ENCODE data around the gene PSMD7. TPM values are rescaled to one million over a fixed set of nuclear protein-coding genes. Genes with fewer than 3 reads are reported as not detected.

PSMD7 gene
- total and polyA plus RNA-seq, 2 of the 13 experiments (the other 11 are each of a cell fraction or from before 2014, with no cell fraction given): 105 to 224 TPM

- Histone ChIP-seq H3K79me2 (ENCODE audit: insufficient read depth, low read length) (no peaks in the 10 kb centered on the region), H2AFZ (ENCODE audit: low read length) (no peak overlapping the region), H3K27me3 (ENCODE audit: control insufficient read depth in 1 of 2, insufficient read depth in 2 of 2, low read length in 2 of 2) (peaks cover 0 to 18% of the 10 kb centered on the region in 2 experiments; a peak in 1 of 5 replicates), H3K36me3 (replicated peaks in 1 of 2; ENCODE audit: control insufficient read depth in 1 of 2, insufficient read depth in 2 of 2, low read length in 2 of 2) (no peaks in the 10 kb centered on the region), H4K20me1 (ENCODE audit: insufficient read depth, low read length) (no peaks in the 10 kb centered on the region), H3K9ac (ENCODE audit: insufficient read depth, low read depth, low read length) (no peak overlapping the region), H3K4me3 (replicated peaks in 1 of 3; ENCODE audit: insufficient read depth in 1 of 3, low read depth in 2 of 3, low read length in 3 of 3) (no peak overlapping the region), H3K27ac (ENCODE audit: extremely low read length, insufficient read depth, low read length) (no peak overlapping the region), H3K4me1 (ENCODE audit: insufficient read depth, low read length) (no peaks in the 10 kb centered on the region), H3K4me2 (ENCODE audit: low read depth, low read length) (no peak overlapping the region), H3K9me3 (ENCODE audit: low read length) (no peaks in the 10 kb centered on the region)
- WGBS (ENCODE audit: low lambda C conversion rate): 11% methylated on average over 7 of the region's 7 CpGs
- ChIA-PET POLR2A (no interaction called here), CTCF (ENCODE audit: low intra/inter-chr PET ratio, low total read pairs) (no interaction called here)
- intact Hi-C loops (cut with micrococcal nuclease; ENCODE audit: unreplicated experiment): no loop called here
- no peak for FAIRE-seq
- no peak for TF ChIP-seq ZNF775 (CRISPR knock-in tag; IDR thresholded peaks at IDR 0.05; ENCODE audit: borderline replicate concordance)
- TF ChIP-seq ZNF788 (CRISPR knock-in tag; IDR thresholded peaks at IDR 0.05; ENCODE audit: borderline replicate concordance): no peak
- TF ChIP-seq ATF7-NPFF (CRISPR knock-in tag; IDR thresholded peaks at IDR 0.05; ENCODE audit: low read depth): no peak
- TF ChIP-seq KDM3A (CRISPR knock-in tag; IDR thresholded peaks at IDR 0.05; ENCODE audit: low read depth): no peak
- TF ChIP-seq SRSF9 (IDR thresholded peaks at IDR 0.05; ENCODE audit: borderline replicate concordance, insufficient read depth, low read depth, low read length, poor library complexity, severe bottlenecking): no peak
- no peak for TF ChIP-seq SMAD1 (CRISPR knock-in tag; IDR thresholded peaks at IDR 0.05; ENCODE audit: borderline replicate concordance, low read depth)
- no peak for TF ChIP-seq ZNF451 (CRISPR knock-in tag; IDR thresholded peaks at IDR 0.05)
- TF ChIP-seq ZNF180 (CRISPR knock-in tag; IDR thresholded peaks at IDR 0.05; ENCODE audit: borderline replicate concordance, low read depth): no peak
- TF ChIP-seq NFKB2 (CRISPR knock-in tag; IDR thresholded peaks at IDR 0.05; ENCODE audit: borderline replicate concordance): no peak
- TF ChIP-seq HMGXB3 (CRISPR knock-in tag; IDR thresholded peaks at IDR 0.05; ENCODE audit: borderline replicate concordance): no peak
- no peak for TF ChIP-seq ZBTB44 (CRISPR knock-in tag; IDR thresholded peaks at IDR 0.05)
- TF ChIP-seq ZNF276 (CRISPR knock-in tag; IDR thresholded peaks at IDR 0.05; ENCODE audit: low read depth): no peak
- no peak for TF ChIP-seq IRX3 (CRISPR knock-in tag; IDR thresholded peaks at IDR 0.05; ENCODE audit: borderline replicate concordance, low read depth)
- no peak for TF ChIP-seq PHF20 (CRISPR knock-in tag; IDR thresholded peaks at IDR 0.05)
- no peak for TF ChIP-seq AGO1 (IDR thresholded peaks at IDR 0.05; ENCODE audit: low read depth, low read length, poor library complexity, severe bottlenecking)
- TF ChIP-seq HNRNPK (IDR thresholded peaks at IDR 0.05; ENCODE audit: low read depth, low read length, poor library complexity, severe bottlenecking): no peak
- no peak for TF ChIP-seq MBNL3 (CRISPR knock-in tag; conservative IDR thresholded peaks at IDR 0.05)
- DNase-seq (ENCODE audit: low spot score): no peak
- BruUV-seq (replicated peaks): no TSS peak
- in situ Hi-C loops (cut with HindIII; ENCODE audit: extremely low pct_ligation_motif_present, low pct_unique_long_range_greater_than_20kb): no loop called here
- ATAC-seq: no peak
These were observed 39.6 kb upstream of the PSMD7 start for GRCh38 chr16:74257061-74257460.

Data from HepG2 (cell line).